DMS153 treated with DMSO at 0.1 percent for 48 hours (cell line): ENCODE data around the gene PCDHGA1.

ENCODE experiments used
- DNase-seq: peaks from one replicate; lab custom pipeline; 2025; ENCODE audit not compliant: unreplicated experiment; lab: John Stamatoyannopoulos, UW

Gene PCDHGA1

GRCh38 chr5:141512390-141512910 is 182.1 kb downstream of the PCDHGA1 start:
- DNase-seq, result peak; percentile 58

GRCh38 chr5:141512911-141513626 is 182.8 kb downstream of the PCDHGA1 start:
- no peak for DNase-seq

GRCh38 chr5:141513627-141514329 is 183.5 kb downstream of the PCDHGA1 start:
- no peak for DNase-seq

- DNase-seq, result no peak
These were observed 184.2 kb downstream of the PCDHGA1 start for GRCh38 chr5:141514330-141515133.

GRCh38 chr5:141515141-141515540 is 184.8 kb downstream of the PCDHGA1 start:
- DNase-seq, result no peak

- no peak for DNase-seq
These were observed 185.8 kb downstream of the PCDHGA1 start for GRCh38 chr5:141515946-141516671.

- no peak for DNase-seq
These were observed 186.3 kb downstream of the PCDHGA1 start for GRCh38 chr5:141516672-141517025.

- DNase-seq, result no peak
These were observed 187.0 kb downstream of the PCDHGA1 start for GRCh38 chr5:141517312-141517711.

- DNase-seq, result no peak
These were observed 187.7 kb downstream of the PCDHGA1 start for GRCh38 chr5:141517880-141518617.

GRCh38 chr5:141518618-141519015 is 188.3 kb downstream of the PCDHGA1 start:
- no peak for DNase-seq

GRCh38 chr5:141519605-141520565 is 189.6 kb downstream of the PCDHGA1 start:
- DNase-seq, result no peak

- no peak for DNase-seq
These were observed 191.0 kb downstream of the PCDHGA1 start for GRCh38 chr5:141521244-141521781.

GRCh38 chr5:141522301-141522700 is 192.0 kb downstream of the PCDHGA1 start:
- no peak for DNase-seq

- no peak for DNase-seq
These were observed 193.7 kb downstream of the PCDHGA1 start for GRCh38 chr5:141523991-141524390.

- peak; percentile 42 for DNase-seq
These were observed 194.6 kb downstream of the PCDHGA1 start for GRCh38 chr5:141524604-141525597.

GRCh38 chr5:141525653-141526052 is 195.3 kb downstream of the PCDHGA1 start:
- DNase-seq, result no peak

GRCh38 chr5:141527426-141527825 is 197.1 kb downstream of the PCDHGA1 start:
- no peak for DNase-seq
